ENCODE measurements around the gene XPC.
"Not testable (repeated sequence)": the region's sequence is repeated elsewhere in the genome, so short reads cannot be mapped to it uniquely, and the experiment has no call there.

DNA sequence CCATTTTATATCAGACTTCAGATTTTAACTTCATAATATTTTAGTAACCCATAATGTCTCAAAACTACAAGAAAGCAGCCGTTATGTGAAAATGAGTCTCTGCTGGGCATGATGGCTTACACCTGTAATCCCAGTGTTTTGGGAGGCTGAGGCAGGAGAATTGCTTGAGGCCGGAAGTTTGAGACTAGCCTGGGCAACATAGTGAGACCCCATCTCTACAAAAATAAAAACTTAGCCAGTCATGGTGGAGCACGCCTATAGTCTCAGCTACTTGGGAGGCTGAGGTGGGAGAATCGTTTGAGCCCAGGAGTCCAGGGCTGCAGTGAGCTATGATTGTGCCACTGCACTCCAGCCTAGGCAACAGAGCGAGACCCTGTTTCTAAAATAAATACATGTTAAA, 68.6 kb downstream of the XPC start:
- TF ChIP-seq, protein P1, sequence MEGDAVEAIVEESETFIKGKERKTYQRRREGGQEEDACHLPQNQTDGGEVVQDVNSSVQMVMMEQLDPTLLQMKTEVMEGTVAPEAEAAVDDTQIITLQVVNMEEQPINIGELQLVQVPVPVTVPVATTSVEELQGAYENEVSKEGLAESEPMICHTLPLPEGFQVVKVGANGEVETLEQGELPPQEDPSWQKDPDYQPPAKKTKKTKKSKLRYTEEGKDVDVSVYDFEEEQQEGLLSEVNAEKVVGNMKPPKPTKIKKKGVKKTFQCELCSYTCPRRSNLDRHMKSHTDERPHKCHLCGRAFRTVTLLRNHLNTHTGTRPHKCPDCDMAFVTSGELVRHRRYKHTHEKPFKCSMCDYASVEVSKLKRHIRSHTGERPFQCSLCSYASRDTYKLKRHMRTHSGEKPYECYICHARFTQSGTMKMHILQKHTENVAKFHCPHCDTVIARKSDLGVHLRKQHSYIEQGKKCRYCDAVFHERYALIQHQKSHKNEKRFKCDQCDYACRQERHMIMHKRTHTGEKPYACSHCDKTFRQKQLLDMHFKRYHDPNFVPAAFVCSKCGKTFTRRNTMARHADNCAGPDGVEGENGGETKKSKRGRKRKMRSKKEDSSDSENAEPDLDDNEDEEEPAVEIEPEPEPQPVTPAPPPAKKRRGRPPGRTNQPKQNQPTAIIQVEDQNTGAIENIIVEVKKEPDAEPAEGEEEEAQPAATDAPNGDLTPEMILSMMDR (IDR thresholded peaks at IDR 0.05; ENCODE audit: low read length), result not testable (repeated sequence)
- not testable (repeated sequence) for TF ChIP-seq EZH2 (IDR thresholded peaks at IDR 0.05; ENCODE audit: borderline replicate concordance, low read length)
